GDM1 (cell line): ENCODE data around the gene DLG2.

Experiments used
- DNase-seq: peaks from one replicate; lab custom pipeline; 2025; lab: John Stamatoyannopoulos, UW

DLG2 gene

GRCh38 chr11:83677730-83678129, 1949.4 kb downstream of the DLG2 start:
- DNase-seq, result no peak

GRCh38 chr11:83676056-83676601, 1951.0 kb downstream of the DLG2 start:
- no peak for DNase-seq

GRCh38 chr11:83674102-83674896, 1952.8 kb downstream of the DLG2 start:
- DNase-seq, result no peak

- no peak for DNase-seq
These were observed 1955.9 kb downstream of the DLG2 start for GRCh38 chr11:83671289-83671688.

- no peak for DNase-seq
These were observed 1961.0 kb downstream of the DLG2 start for GRCh38 chr11:83666149-83666548.

GRCh38 chr11:83663988-83664387, 1963.2 kb downstream of the DLG2 start:
- DNase-seq, result no peak

GRCh38 chr11:83663446-83663845, 1963.7 kb downstream of the DLG2 start:
- no peak for DNase-seq

GRCh38 chr11:83662494-83662893, 1964.7 kb downstream of the DLG2 start:
- no peak for DNase-seq

GRCh38 chr11:83661491-83662350, 1965.4 kb downstream of the DLG2 start:
- no peak for DNase-seq

- DNase-seq, result no peak
These were observed 1967.7 kb downstream of the DLG2 start for GRCh38 chr11:83659466-83659865.

GRCh38 chr11:83656796-83657330, 1970.3 kb downstream of the DLG2 start:
- no peak for DNase-seq

GRCh38 chr11:83655976-83656375, 1971.2 kb downstream of the DLG2 start:
- DNase-seq, result no peak

GRCh38 chr11:83649528-83649855, 1977.7 kb downstream of the DLG2 start:
- DNase-seq, result no peak

- DNase-seq, result no peak
These were observed 1978.3 kb downstream of the DLG2 start for GRCh38 chr11:83648610-83649527.

- DNase-seq, result no peak
These were observed 1981.6 kb downstream of the DLG2 start for GRCh38 chr11:83645561-83645960.

- DNase-seq, result no peak
These were observed 1984.0 kb downstream of the DLG2 start for GRCh38 chr11:83643115-83643514.

GRCh38 chr11:83642500-83642899, 1984.6 kb downstream of the DLG2 start:
- no peak for DNase-seq

- no peak for DNase-seq
These were observed 1985.6 kb downstream of the DLG2 start for GRCh38 chr11:83641511-83641910.

GRCh38 chr11:83639995-83640758, 1987.0 kb downstream of the DLG2 start:
- DNase-seq, result no peak

GRCh38 chr11:83635166-83635565, 1992.0 kb downstream of the DLG2 start:
- no peak for DNase-seq

GRCh38 chr11:83630211-83630610, 1996.9 kb downstream of the DLG2 start:
- DNase-seq, result no peak
